Measurements from ENCODE around the gene LRRC59. TPM values are rescaled to one million over a fixed set of nuclear protein-coding genes. Genes with fewer than 3 reads are reported as not detected.

The LRRC59 gene
- total RNA-seq, 4 donors from 2014 or later, result 41.1 to 68.1 (median 62.1) TPM

DNA sequence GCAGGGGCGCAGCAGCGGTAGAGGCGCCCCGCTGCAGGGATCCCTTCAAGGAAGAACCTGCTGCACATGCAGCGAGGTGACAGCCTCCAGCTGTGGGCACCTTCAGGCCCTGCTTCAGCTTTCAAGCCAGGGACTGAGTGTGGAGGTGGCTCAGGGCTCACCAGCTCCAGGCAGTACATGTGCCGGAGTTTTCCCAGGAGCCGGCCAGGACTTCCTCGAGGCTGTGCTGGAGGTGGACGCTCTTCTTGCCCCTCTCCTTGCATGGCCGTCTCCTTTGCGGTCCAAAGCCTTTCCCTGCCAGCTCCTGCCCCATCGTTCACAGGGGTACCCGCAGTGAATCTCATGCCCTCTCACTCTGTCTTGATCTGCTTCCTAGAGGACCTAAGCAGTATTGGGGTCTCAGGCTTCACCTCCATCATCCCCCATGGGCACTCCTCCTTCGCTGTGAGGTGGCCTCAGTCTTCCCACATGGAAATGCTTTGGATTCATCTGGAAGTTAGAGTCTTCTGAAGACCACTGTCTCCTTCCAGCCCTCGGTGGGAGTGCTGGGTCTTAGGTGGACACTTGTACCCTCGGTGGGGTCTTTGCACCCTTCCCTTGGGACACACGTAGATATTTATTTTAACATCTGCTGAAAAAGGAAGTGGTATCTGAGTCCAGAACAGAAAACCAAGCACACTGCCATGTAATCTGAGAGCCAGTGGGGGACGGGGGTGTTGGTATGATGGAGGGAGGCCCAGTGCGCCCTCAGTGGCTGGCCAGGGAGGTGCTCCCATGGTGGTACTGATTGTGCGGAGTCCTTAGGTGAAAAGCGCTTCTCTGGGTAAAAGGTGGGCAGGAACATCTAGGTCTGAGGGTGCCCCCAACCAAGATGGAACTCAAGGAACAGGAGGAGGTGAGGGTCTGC is 44.4 kb downstream of the LRRC59 start:
- H3K27ac ChIP-seq (replicated peaks in 1 of 4), result no peak overlapping the region
- peaks cover 7 to 28% (median 28%) of the 10 kb centered on the region in 4 donors for H3K4me1 ChIP-seq
- no peak for TF ChIP-seq EP300 (IDR thresholded peaks at IDR 0.05)
- TF ChIP-seq, protein P1, sequence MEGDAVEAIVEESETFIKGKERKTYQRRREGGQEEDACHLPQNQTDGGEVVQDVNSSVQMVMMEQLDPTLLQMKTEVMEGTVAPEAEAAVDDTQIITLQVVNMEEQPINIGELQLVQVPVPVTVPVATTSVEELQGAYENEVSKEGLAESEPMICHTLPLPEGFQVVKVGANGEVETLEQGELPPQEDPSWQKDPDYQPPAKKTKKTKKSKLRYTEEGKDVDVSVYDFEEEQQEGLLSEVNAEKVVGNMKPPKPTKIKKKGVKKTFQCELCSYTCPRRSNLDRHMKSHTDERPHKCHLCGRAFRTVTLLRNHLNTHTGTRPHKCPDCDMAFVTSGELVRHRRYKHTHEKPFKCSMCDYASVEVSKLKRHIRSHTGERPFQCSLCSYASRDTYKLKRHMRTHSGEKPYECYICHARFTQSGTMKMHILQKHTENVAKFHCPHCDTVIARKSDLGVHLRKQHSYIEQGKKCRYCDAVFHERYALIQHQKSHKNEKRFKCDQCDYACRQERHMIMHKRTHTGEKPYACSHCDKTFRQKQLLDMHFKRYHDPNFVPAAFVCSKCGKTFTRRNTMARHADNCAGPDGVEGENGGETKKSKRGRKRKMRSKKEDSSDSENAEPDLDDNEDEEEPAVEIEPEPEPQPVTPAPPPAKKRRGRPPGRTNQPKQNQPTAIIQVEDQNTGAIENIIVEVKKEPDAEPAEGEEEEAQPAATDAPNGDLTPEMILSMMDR (IDR thresholded peaks at IDR 0.05), result no peak
- no peaks in the 10 kb centered on the region for H3K9me3 ChIP-seq
- H3K36me3 ChIP-seq, result peaks cover 35 to 56% (median 47%) of the 10 kb centered on the region in 4 donors
- no peak overlapping the region for H3K4me3 ChIP-seq
- no peak for DNase-seq (ENCODE audit: extremely low spot score)
- intact Hi-C loops (cut with DNase I), result no loop called here
- H3K27me3 ChIP-seq, result no peaks in the 10 kb centered on the region
- WGBS, result 89% methylated on average over 20 of the region's 21 CpGs

DNA sequence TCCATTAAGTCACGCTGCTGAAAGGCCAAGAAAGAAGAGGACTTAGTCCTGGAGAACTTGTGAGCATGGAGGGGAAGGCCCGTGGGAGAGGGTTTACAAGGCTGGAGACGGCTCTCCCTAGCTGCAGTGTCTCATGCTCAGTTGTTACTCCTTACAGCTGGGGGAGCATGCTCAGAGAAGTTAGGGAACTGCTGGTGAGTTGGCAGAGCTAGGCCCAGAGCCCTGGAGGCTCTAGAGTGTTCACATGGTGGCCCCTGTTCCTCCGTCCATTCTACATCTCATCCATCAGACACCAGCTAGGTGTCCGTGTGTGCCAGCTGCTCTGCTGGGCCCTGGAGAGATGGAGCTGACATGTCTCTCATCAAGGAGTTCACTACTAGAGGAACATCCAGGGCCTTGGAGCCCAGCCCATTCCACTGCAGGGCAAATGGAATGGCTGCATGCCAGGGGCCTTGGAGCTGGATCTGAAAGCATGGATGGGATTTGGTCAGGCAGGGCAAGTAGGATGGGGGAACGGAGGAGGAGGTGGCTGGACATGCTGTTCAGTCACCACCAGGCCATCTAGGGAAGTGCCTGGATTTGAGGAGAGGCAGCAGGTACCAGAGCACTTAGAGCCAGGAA is 45.1 kb downstream of the LRRC59 start:
- TF ChIP-seq, protein P1 (IDR thresholded peaks at IDR 0.05), result no peak
- TF ChIP-seq POLR2A (IDR thresholded peaks at IDR 0.05; ENCODE audit: low read depth) (no peak), EP300 (IDR thresholded peaks at IDR 0.05) (no peak), POLR2AphosphoS5 (IDR thresholded peaks at IDR 0.05) (no peak)
- 73% methylated on average over 5 of the region's 6 CpGs for WGBS
- DNase-seq (ENCODE audit: extremely low spot score), result no peak
- H3K4me3 ChIP-seq, result no peak overlapping the region
- H3K27me3 ChIP-seq, result no peaks in the 10 kb centered on the region
- no peak overlapping the region for H3K27ac ChIP-seq (replicated peaks in 1 of 4)
- no peaks in the 10 kb centered on the region for H3K9me3 ChIP-seq
- intact Hi-C loops (cut with DNase I), result no loop called here
- H3K36me3 ChIP-seq, result peaks cover 27 to 48% (median 41%) of the 10 kb centered on the region in 4 donors
- peaks cover 15 to 36% (median 35%) of the 10 kb centered on the region in 4 donors for H3K4me1 ChIP-seq

DNA sequence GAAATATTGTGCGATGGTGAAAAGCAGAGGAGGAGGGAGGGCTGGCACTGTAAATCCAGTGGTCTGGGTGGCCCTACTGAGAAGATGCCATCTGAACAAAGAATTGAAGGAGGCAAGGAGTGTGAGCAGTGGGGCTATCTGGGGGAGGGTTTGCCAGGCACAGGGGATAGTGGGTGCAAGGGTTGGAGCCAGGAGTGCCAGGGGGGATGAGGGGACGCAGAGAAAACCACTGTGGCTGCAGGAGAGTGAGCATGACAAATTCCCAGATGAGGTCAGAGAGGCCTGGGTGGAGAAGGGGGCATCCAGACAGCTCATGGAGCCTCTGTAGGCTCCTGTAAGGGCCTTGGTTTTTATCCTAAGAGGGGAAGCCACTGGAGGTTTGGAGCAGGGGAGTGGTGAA is 46.6 kb downstream of the LRRC59 start:
- peaks cover 13 to 34% (median 26%) of the 10 kb centered on the region in 4 donors for H3K36me3 ChIP-seq
- H3K9me3 ChIP-seq, result no peaks in the 10 kb centered on the region
- 93% methylated on average over 2 of the region's 2 CpGs for WGBS
- TF ChIP-seq POLR2A (IDR thresholded peaks at IDR 0.05; ENCODE audit: low read depth) (no peak), EP300 (IDR thresholded peaks at IDR 0.05) (no peak), POLR2AphosphoS5 (IDR thresholded peaks at IDR 0.05) (no peak)
- TF ChIP-seq, protein P1 (IDR thresholded peaks at IDR 0.05), result no peak
- H3K27ac ChIP-seq (replicated peaks in 1 of 4), result no peak overlapping the region
- peaks cover 19 to 42% (median 42%) of the 10 kb centered on the region in 4 donors for H3K4me1 ChIP-seq
- H3K27me3 ChIP-seq, result no peaks in the 10 kb centered on the region
- intact Hi-C loops (cut with DNase I), result no loop called here
- DNase-seq (ENCODE audit: extremely low spot score), result no peak
- H3K4me3 ChIP-seq, result no peak overlapping the region

DNA sequence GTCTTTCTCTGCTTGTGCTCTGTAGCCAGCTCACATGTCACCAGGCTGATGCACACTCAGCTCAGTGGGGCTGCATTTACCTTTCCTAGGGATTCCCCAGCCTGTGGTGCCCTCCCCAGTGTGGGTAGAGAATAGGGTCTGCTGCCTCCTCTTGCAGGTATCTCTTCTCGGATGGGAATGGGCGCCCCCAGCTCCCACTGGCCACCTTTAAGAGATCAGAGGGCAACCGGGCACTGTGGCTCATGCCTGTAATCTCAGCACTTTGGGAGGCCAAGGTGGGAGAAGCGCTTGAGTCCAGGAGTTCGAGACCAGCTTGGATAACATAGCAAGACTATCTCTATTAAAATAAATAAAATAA is 48.1 kb downstream of the LRRC59 start:
- WGBS, result 95% methylated on average over 5 of the region's 5 CpGs
- H3K27ac ChIP-seq (replicated peaks in 1 of 4), result no peak overlapping the region
- H3K36me3 ChIP-seq, result peaks cover 7 to 18% (median 11%) of the 10 kb centered on the region in 4 donors
- DNase-seq (ENCODE audit: extremely low spot score), result no peak
- H3K4me3 ChIP-seq, result no peak overlapping the region
- peaks cover 25 to 52% (median 50%) of the 10 kb centered on the region in 4 donors for H3K4me1 ChIP-seq
- intact Hi-C loops (cut with DNase I), result no loop called here
- TF ChIP-seq POLR2A (IDR thresholded peaks at IDR 0.05; ENCODE audit: low read depth), result no peak
- TF ChIP-seq, protein P1 (IDR thresholded peaks at IDR 0.05), result no peak
- no peak for TF ChIP-seq EP300 (IDR thresholded peaks at IDR 0.05)
- TF ChIP-seq POLR2AphosphoS5 (IDR thresholded peaks at IDR 0.05), result no peak
- H3K9me3 ChIP-seq, result no peaks in the 10 kb centered on the region
- no peaks in the 10 kb centered on the region for H3K27me3 ChIP-seq
